K562 (cell line): Measurements from ENCODE around the gene TAOK2. TPM values are rescaled to one million over a fixed set of nuclear protein-coding genes. Genes with fewer than 3 reads are reported as not detected.

ENCODE experiments used
- CBX2 ChIP-seq: fragments of 200-600 bp; sonication (generic); IDR thresholded peaks from one replicate; pipeline ENCODE4 v1.6.1; 2012; ENCODE audit warnings: mild to moderate bottlenecking, low read length, inconsistent platforms; ENCODE audit not compliant: insufficient read depth, poor library complexity, severe bottlenecking
- CEBPG ChIP-seq, 3 experiments: fragments of 200-800 bp in 1 of 3; sonication (Bioruptor generic) in 1 of 3; sonication (generic) in 1 of 3; formaldehyde crosslinking in 1 of 3; IDR thresholded peaks in 2 of 3; conservative IDR thresholded peaks in 1 of 3; 2 replicates each; pipeline versions ENCODE4 v1.6.1 to v1.8.0; 2016 to 2022; ENCODE audit warnings: missing compliant biosample characterization in 2 of 3, missing genetic modification characterization in 2 of 3, mild to moderate bottlenecking in 1 of 3, missing genetic modification reagents in 1 of 3
- CLOCK ChIP-seq: fragments of 250-450 bp; sonication (Bioruptor Pico); IDR thresholded peaks from 2 replicates; pipeline ENCODE4 v1.4.0; 2020; ENCODE audit warnings: mild to moderate bottlenecking, moderate library complexity, borderline replicate concordance
- FIP1L1 ChIP-seq: fragments of 200-400 bp; formaldehyde crosslinking; IDR thresholded peaks from 2 replicates; pipeline ENCODE4 v1.6.1; 2018; ENCODE audit warnings: mild to moderate bottlenecking, low read depth, low read length; ENCODE audit not compliant: poor library complexity, severe bottlenecking
- FOXP4 ChIP-seq: sonication (generic); formaldehyde crosslinking; IDR thresholded peaks from 2 replicates; pipeline ENCODE4 v1.8.0; 2022; ENCODE audit warnings: mild to moderate bottlenecking, missing genetic modification reagents, borderline replicate concordance
- MAX ChIP-seq: sonication (generic); formaldehyde crosslinking; IDR thresholded peaks from 2 replicates; pipeline ENCODE4 v1.9.0; 2022; ENCODE audit warnings: mild to moderate bottlenecking, missing genetic modification reagents
- MEIS2 ChIP-seq: fragments of 450-650 bp; IDR thresholded peaks from 2 replicates; pipeline ENCODE4 v1.6.1; 2014; ENCODE audit warnings: mild to moderate bottlenecking; ENCODE audit not compliant: partially characterized antibody
- NFATC3 ChIP-seq: fragments of 450-650 bp; IDR thresholded peaks from 2 replicates; pipeline ENCODE4 v1.6.1; 2017; ENCODE audit warnings: mild to moderate bottlenecking
- PBX2 ChIP-seq, 2 experiments: IDR thresholded peaks in 1 of 2; conservative IDR thresholded peaks in 1 of 2; 2 replicates each; pipeline ENCODE4 v1.6.1; 2016; ENCODE audit warnings: low read depth in 2 of 2, mild to moderate bottlenecking in 1 of 2, missing compliant biosample characterization in 1 of 2, missing genetic modification characterization in 1 of 2, moderate library complexity in 1 of 2
- PTBP1 ChIP-seq: fragments of 200-400 bp; formaldehyde crosslinking; IDR thresholded peaks from 2 replicates; pipeline ENCODE4 v1.6.1; 2017; ENCODE audit warnings: low read depth, low read length
- RBM39 ChIP-seq: fragments of 200-400 bp; formaldehyde crosslinking; optimal IDR thresholded peaks from 2 replicates; pipeline ENCODE3; 2018; ENCODE audit warnings: low read depth, low read length
- SP2 ChIP-seq: IDR thresholded peaks from 2 replicates; pipeline ENCODE4 v1.6.1; 2011; ENCODE audit warnings: mild to moderate bottlenecking, low read depth, low read length, moderate library complexity; ENCODE audit not compliant: poor library complexity, severe bottlenecking; ENCODE audit errors: extremely low read depth
- STAT5A ChIP-seq: IDR thresholded peaks from 2 replicates; pipeline ENCODE4 v1.6.1; 2012; ENCODE audit warnings: low read length, inconsistent platforms, borderline replicate concordance
- ZKSCAN8 ChIP-seq: fragments of 200-800 bp; sonication (Bioruptor generic); IDR thresholded peaks from 2 replicates; pipeline ENCODE4 v1.6.1; 2016; ENCODE audit warnings: missing genetic modification characterization, missing compliant biosample characterization
- ZNF512 ChIP-seq: IDR thresholded peaks from 2 replicates; pipeline ENCODE4 v1.6.1; 2016; ENCODE audit warnings: missing genetic modification characterization, missing compliant biosample characterization
- polyA plus RNA-seq, 8 experiments: library from polyadenylated mRNA; depleted of rRNA in 4 of 8; stranded (reverse) in 5 of 8; unstranded in 3 of 8; fragments of >200 nt; fragmentation: Nextera tagmentation in 2 of 8; fragmentation: Illumina TruSeq in 1 of 8; extraction: Ambion mirVana in 2 of 8; extraction: Trizol in 1 of 8; gene quantifications; 2 replicates each; pipeline versions ENCODE4 v1.2.1 to v1.2.3, GENCODE V29; 2011 to 2014; ENCODE audit warnings: inconsistent platforms in 1 of 8, missing spikeins in 1 of 8
- total RNA-seq, 7 experiments: library from RNA; depleted of rRNA in 6 of 7; stranded (reverse); fragments of >200 nt in 6 of 7; fragmentation: Illumina TruSeq in 2 of 7; extraction: Trizol in 2 of 7; gene quantifications; 2 replicates each; pipeline versions ENCODE4 v1.2.1 to v1.2.3, GENCODE V29; 2011 to 2021; ENCODE audit warnings: low replicate concordance in 1 of 7

Gene TAOK2
- total and polyA plus RNA-seq, 9 of the 15 experiments (the other 6 are each of a cell fraction or from before 2014, with no cell fraction given): 0.10 to 41.8 (median 13.7) TPM

- TF ChIP-seq CLOCK (CRISPR knock-in tag): no peak
- peak; percentile 19 for TF ChIP-seq RBM39
- no peak for TF ChIP-seq STAT5A
- TF ChIP-seq PBX2 (CRISPR knock-in tag; IDR thresholded peaks at IDR 0.05; ENCODE audit: low read depth): peak; percentile 34; the same call in 1 of the 2 replicates
- TF ChIP-seq PBX2 (tag; conservative IDR thresholded peaks at IDR 0.05; ENCODE audit: low read depth): 0 out of 2 replicates have a peak, but pooled peaks have one; percentile 32
- TF ChIP-seq NFATC3: no peak
- TF ChIP-seq MEIS2: peak; percentile 84
- no peak for TF ChIP-seq PTBP1
- peak; percentile 90 for TF ChIP-seq MAX (CRISPR knock-in tag)
- no peak for TF ChIP-seq SP2
- TF ChIP-seq ZNF512 (tag): no peak
- TF ChIP-seq CEBPG (CRISPR knock-in tag; IDR thresholded peaks at IDR 0.05): no peak
- TF ChIP-seq CEBPG (tag; conservative IDR thresholded peaks at IDR 0.05 in 1 of 2, IDR thresholded peaks at IDR 0.05 in 1 of 2): 0 out of 4 replicates have a peak, but pooled peaks of 1 of the 2 experiments have one; percentile 20
- TF ChIP-seq FOXP4 (CRISPR knock-in tag): 0 out of 2 replicates have a peak, but pooled peaks have one; percentile 76
- TF ChIP-seq ZKSCAN8 (CRISPR knock-in tag): peak; percentile 26; the same call in 1 of the 2 replicates
- TF ChIP-seq FIP1L1: peak; percentile 59
- no peak for TF ChIP-seq CBX2
Observed at GRCh38 chr16:29995324-29995910, 21.7 kb downstream of the TAOK2 start, which contains the start of gene HIRIP3 (continued).
